HG03097 (cell line): ENCODE data around the gene IGSF21.
"Not testable (repeated sequence)": the region's sequence is repeated elsewhere in the genome, so short reads cannot be mapped to it uniquely, and the experiment has no call there.

Experiments
- ATAC-seq: cut with Tn5 transposase; IDR thresholded peaks from one replicate; pipeline ENCODE4 v1.9.1; 2021; ENCODE audit not compliant: unreplicated experiment, low FRiP score

Gene IGSF21

GRCh38 chr1:18413541-18414305, 306.1 kb downstream of the IGSF21 start:
- no peak for ATAC-seq

DNA sequence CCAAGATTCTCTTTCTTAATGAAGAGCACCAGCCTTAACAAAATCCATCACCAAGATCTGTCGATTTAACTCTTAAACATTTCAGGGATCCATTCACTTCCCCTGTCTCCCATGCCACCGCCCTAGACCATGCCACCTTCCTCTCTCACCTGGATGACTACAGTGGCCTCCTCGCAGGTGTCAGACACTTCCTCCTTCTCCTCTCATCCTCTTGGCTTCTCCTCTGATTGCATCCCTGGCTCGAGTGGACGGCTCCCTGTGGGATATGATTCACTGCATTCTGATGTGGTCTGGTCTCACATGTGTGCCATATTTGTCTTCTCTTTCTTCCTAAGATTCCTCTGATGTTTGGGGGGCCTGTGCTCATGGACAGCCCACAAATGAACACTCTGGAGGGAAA, 306.7 kb downstream of the IGSF21 start:
- ATAC-seq: no peak

GRCh38 chr1:18414872-18415447, 307.4 kb downstream of the IGSF21 start:
- ATAC-seq: no peak

- no peak for ATAC-seq
Observed at GRCh38 chr1:18415448-18416027, 307.9 kb downstream of the IGSF21 start.

GRCh38 chr1:18416126-18416525, 308.5 kb downstream of the IGSF21 start:
- ATAC-seq: not testable (repeated sequence)

DNA sequence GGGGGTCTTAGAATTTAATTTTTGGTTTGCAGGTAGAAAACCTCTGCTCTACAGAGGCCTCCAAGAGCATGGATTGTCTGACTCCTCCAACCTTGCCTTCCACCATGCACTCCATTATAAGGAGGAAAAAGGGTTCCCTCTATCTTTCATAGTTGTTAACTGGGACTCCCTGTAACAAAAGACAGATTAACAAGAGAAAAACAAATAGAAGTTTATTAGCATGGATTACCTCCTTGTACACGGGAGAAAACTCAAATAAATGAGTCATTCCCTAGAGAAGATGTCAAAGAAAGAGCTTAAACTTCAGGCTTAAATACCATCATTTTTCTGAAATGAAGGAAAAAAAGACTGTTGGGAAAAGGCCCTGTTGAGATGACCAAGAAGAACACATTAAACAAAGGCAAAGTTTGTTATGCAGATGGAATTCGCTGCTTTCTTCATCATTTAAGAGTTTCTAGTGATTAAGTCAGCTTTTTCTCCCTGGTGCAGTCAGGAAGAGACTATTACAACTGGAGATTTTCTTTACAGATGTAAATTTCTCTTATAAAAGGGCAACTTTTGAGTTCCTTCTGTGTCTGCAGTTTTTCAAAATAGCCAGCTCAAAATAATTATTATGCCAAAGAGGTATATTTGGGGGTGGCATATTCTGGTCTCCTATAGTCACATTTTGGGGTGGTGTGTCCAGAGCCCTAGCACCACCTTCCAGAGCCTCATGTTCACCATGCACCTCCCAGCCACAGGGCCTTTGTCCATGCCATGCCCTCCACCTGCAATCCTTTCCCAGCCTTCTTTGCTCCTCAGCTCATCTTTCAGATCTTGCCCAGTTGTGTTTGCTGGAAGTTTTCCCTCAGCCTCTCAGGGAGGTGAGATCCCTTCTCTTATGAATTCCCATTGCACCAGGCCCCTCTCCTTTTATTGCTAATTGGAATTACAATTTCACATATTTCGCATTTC, 310.0 kb downstream of the IGSF21 start:
- ATAC-seq: no peak

DNA sequence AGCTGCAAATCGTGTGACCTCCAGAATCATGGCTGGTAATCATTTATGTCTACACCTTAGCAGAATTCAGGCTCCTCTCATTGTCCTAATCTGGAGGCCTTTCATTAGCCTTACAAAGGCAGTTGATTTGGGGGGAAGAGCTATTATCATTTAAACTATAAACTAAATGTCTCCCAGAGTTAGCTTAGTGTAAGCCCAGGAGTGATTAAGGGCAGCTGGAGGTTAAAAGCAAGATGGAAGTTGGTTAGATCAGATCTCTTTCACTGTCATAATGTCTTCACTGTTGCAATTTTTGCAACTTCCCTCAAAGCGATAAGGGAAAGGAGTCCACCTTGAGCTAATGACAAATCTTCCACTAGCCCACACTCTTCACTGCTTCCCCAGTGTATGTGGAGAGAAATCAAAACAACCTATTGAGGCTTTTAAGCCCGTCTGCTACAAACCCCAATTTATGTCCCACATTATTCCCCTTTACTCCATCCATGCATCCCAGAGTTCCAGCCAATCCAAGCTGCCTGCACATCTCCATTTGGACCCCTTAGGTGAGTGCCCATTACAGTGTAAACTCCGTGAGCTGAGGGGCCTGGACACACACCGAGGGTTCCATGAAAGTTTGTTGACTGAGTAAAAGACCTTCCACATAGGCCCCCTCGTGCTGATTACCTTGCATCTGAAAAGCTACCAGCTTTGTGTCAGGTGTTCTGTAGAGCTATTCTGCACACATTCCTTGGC, 311.7 kb downstream of the IGSF21 start:
- ATAC-seq: no peak

DNA sequence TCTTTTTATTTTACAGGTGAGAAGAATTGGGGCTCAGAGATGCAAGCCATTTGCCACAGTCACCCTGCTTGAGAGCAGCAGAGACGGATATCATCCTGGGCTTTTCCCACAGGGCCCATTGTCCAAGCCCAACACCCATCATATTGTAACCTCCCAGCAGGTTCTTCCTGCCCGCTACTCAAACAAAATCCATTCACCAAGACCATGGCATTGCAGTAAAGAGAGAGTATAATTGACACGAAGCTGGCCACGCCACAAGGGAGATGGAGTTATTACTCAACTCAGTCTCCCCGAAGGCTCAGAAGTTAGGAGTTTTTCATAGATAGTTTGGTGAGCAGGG, 312.2 kb downstream of the IGSF21 start:
- ATAC-seq: no peak

DNA sequence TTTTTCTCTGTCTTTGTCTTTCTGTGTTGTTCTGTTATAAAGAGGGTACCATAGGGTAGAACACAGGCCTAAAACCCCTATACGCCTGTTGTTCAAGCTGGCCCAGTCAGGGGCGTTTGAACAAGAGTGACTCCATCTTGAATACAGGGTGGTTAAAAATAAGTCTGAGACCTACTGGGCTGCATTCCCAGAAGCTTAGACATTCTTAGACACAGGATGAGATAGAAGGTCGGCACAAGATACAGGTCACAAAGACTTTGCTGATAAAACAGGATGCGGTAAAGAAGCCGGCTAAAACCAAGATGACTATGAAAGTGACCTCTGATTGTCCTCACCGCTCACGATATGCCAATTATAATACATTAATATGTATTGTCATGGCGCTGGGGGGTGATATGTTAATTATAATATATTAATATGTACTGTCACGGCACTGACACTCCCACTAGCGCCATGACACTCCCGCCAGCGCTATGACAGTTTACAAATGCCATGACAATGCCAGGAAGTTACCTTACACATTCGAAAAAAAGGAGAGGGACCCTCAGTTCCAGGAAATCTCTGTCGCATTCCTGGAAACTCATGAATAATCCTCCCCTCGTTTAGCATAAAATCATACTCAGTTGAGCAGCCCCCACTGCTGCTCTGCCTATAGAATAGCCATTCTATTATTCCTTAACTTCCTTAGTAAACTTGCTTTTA, 314.6 kb downstream of the IGSF21 start:
- ATAC-seq: no peak

DNA sequence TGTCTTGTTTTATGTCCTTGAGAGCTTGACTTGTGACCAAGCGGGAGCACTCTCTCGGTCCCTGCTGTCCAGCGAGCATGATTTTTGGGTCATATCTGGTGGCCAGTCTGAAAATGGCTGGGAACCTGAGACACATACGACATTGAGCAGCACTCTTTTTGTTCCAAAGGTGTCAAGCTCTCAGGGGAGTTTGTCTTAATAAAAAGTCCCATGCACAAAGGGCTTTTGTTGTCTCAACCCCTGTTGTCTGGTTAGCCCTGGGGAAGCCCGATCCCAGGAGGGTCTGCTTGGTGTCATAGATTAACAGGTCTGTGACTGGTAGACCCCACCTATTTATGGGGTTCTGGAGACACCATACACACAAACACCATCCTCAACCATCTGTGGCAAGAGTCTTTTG, 315.4 kb downstream of the IGSF21 start:
- no peak for ATAC-seq

GRCh38 chr1:18426580-18426979, 319.0 kb downstream of the IGSF21 start:
- no peak for ATAC-seq
